ENCODE measurements around the gene MAN2B2.

MAN2B2 gene

DNA sequence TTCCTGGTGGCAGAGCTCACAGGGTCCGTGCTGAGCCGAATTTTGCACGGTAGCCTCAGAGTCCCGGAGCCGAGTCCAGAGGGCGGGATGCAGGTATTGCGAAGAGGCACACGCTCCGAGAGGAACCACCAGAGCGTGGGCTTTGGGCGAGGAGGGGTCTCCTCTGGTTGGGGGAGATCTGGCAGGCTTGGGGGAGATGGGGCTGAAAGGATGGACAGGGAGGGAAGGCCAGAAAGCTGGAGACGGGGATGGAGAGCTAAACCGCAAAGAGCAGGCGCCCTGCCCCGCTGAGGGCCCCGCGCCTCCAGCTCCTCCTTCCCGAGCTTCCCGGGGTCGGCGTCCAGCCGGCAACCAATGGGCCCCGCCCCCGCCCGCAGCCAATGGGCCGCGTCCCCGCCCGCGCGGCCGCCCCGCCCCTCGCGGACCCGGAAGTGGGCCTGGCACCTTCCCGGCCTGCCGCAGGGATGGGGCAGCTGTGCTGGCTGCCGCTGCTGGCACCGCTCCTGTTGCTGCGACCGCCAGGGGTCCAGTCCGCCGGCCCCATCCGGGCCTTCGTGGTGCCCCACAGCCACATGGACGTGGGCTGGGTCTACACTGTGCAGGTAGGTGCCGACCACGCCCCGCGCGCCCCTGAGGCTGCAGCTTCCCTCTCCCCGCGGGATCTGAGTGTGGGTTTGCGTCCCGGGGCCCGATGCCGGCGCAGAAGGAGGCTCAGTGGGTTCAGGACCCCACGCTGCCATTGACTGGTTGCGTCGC is at the start of gene MAN2B2:
TSS of gene MAN2B2 (plus strand) at position 443 of the 756 bp plus-strand sequence. CDS start at position 465, 22 bp downstream.
- DNase-seq (ENCODE audit: low spot score): peak; percentile 71

DNA sequence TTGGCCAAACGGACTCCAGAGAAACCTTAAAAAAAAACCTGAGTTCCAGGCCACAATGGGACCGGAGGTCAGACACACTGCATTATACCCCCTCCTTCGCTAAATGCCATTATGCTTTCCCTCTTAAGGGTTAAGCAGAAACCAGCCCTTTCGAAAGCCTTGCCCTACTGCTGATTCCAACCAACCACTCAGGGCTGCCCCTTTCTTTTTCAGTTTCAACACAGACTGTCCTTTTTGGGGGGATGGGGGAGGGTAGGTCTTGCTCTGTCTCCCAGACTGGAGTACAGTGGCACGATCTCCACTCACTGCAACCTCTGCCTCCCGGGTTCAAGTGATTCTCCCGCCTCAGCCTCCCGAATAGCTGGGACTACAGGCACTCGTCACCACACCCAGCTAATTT is 49.5 kb upstream of the MAN2B2 start:
- no peak for DNase-seq (ENCODE audit: low spot score)

DNA sequence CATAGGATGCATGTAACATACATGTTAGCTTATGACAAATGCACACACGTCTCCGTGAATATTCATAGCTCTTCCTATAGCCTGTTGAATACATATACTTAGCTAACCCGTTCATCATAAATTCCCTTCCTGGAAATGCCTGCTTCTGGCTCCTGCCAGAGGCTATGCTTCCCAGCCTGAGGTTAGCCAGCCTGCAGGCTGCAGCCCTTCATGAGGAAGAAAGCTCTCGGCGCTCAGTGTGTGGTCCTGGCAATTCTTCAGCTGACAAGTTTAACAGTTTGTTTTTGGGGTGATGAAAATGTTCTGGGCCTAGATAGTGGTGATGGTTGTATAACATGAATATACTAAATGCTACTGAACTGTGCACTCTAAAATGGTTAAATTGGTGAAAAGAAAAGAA is 48.8 kb upstream of the MAN2B2 start:
- no peak for DNase-seq (ENCODE audit: low spot score)

DNA sequence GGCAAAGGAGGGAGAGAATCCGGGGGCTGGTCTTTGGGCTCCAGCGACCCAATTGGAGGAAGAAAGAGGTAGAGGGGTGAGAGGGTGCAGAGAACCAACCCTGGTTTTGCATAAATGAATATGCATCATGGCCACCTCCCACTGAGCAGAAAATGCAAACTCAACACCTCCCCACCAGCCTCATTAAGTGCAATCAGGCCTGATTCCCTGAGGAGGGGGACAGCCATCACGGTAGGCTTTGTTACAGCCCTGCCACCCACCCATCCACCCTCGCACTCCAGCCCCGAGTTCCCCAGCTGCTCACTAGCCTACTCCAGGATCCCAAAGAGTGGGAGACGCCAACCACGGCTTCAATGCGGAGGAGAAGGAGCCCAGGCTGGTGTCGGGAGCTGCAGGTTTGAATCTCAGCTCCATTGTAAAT is 48.3 kb upstream of the MAN2B2 start:
- no peak for DNase-seq (ENCODE audit: low spot score)

DNA sequence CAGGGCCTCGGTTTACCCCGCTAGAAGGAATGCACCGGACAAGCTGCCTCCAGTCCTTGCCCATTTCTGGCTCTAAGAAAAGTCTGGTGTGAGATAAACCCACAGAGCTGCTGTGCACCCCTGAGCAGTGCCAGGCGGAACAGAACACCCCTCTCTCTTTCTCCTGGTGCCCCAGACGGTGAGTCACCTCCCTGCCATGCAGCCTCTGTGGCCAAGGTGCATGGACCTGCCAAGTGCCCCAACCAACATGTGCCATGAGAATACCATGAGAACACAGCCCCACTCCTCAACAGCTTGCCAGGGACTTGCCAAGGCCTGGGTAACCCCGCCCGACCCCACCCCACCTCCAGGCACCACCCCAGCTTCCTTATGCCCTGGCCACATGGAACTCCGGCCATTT is 47.7 kb upstream of the MAN2B2 start:
- no peak for DNase-seq (ENCODE audit: low spot score)

DNA sequence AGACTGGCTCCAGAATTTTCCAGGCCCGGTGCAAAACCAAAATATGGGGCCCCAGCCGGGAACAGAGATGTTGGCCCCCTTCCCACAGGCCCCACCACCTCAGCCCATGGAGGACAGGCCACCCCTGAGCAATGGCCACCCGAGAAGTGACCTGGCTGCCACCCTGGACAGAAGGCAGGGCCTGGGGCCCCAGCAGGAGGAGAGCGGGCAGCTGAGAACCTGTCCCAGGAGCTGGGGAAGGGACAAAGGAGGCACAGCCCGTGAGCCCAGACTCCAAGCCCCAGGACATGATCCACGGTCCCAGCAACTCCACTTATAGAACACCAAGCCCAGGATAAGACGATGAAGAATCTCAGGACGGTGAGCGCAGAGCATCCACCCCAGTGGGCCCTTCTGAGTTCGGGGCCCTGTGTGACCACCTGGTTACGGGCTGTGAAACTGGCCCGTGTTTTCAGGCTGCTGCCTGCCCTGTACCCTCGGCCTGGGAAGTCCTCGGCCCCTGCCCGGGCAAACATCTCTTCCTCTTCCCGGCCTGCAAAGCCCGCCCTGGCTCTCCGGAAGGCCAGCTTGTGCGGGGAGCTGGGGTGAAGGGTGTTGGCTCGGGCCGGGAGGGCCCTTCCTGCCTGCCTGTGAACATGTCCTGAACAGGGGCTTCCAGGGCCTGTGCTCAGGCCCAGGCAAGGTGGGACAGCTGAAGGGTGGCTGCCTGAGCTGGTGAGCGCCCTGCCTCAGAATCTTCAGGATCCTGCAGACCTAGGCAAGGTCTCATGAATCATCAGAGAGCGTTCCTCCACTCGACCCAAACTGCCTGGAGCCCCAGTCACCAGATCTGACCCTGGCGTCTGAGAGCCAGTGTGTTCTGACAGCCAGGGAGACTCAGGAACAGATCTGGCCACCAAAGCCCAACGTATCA is 47.0 kb upstream of the MAN2B2 start:
- DNase-seq (ENCODE audit: low spot score): no peak

DNA sequence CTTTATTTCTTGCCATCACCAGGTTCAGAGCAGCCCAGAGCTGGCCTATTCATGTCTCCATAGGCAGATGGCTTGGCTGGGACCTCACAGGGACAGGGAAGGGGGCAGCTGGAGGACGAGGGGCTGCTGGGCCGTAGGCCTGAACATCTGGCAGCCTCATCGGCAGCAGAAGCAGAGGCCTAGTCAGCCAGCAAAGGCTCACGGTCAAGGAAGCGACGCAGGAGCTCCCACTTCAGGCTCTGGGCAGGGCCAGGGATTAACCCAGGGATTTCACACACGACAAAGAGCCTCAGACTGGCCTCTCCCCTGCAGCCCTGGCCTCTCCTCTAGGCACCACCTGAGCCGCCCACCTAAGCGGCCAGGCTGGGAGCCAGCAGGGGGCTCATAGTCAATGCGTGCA is 46.0 kb upstream of the MAN2B2 start:
- DNase-seq (ENCODE audit: low spot score): no peak

DNA sequence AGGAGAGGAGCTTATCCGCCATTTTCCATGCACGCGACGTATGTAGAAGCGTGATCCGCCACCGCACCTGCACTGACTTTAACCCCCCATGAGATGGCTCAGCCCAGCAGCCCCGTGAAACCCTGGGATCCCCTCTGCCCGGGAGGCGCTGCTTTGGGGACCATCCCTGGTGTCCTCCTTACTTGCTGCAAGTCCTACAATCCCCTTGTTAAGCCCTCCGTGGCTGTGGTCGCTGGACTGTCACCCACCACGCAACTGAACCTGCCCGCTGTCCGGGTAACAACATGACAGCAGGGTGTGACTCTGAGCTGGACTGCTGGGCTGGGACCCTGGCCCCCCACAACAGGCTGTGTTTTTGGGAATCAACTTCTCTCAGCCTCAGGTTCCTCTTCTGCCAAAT is 44.7 kb upstream of the MAN2B2 start:
- DNase-seq (ENCODE audit: low spot score): no peak

DNA sequence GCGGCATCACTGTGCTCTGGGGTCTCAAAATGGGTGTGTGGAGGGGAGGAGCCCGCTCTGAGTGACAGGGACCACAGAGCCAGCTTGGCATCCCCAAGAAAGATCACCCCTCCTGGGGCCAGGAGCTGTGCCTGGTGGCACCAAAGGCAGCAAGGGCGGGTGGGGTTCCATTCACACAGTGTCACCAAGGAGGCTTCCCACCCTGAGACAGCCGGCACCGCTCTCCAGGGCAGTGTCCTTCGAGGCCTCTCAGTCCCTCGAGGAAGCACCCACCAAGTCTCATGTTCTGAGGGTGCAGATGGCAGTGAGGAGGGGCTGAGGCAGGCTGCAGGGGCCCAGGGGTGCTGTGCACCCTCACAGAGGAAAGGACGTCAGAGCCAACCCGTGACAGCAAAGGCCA is 44.0 kb upstream of the MAN2B2 start:
- DNase-seq (ENCODE audit: low spot score): no peak

DNA sequence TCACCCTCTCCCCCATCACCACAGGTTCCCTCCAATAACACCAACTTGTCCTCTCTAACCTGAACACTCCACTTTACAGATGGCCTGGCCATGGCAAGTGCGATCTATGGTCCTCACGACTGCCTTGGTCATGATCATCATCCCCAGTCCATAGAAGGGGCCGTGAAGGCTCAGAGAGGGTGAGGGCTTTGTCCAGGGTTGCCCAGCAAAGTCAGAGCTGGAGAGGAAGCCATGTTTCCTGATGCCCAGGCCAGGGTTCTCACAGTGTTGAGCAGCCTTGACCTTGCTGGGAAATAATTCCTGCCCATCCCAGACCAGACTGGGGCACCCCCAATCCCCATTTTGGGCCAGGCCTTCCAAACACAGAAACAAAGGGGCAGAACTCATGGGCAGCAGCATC is 42.9 kb upstream of the MAN2B2 start:
- DNase-seq (ENCODE audit: low spot score): no peak

DNA sequence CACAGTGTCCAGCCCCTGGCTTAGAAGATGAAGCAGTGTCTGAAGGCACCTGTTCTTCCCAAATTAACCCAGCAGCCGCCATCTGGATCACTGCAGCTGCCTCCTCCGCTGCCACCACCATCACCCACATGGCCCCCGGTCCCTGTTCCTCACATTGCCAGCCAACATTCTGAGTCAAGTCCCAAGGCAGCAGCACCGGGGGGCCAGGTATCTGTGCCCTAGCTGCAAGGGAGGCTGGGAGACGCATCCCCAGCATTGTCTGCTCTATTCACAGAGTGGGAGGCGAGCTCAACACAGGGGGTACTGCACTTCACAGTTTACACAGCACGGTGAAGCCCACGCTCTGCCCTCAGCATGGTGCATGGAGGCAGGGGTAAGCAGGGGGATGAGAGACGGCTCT is 42.3 kb upstream of the MAN2B2 start:
- DNase-seq (ENCODE audit: low spot score): no peak

DNA sequence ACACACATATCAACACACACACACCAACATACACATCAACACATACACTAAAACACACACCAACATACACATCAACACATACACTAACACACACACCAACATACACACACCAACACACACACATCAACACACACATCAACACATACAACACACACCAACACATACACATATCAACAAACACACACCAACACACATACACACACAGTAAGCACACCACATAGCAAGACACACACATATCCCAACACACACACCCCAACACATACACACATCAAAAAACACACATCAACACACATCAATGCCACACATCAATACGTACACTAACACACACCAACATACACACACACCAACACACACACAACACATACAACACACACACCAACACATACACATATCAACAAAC is 40.9 kb upstream of the MAN2B2 start:
- DNase-seq (ENCODE audit: low spot score): no peak

DNA sequence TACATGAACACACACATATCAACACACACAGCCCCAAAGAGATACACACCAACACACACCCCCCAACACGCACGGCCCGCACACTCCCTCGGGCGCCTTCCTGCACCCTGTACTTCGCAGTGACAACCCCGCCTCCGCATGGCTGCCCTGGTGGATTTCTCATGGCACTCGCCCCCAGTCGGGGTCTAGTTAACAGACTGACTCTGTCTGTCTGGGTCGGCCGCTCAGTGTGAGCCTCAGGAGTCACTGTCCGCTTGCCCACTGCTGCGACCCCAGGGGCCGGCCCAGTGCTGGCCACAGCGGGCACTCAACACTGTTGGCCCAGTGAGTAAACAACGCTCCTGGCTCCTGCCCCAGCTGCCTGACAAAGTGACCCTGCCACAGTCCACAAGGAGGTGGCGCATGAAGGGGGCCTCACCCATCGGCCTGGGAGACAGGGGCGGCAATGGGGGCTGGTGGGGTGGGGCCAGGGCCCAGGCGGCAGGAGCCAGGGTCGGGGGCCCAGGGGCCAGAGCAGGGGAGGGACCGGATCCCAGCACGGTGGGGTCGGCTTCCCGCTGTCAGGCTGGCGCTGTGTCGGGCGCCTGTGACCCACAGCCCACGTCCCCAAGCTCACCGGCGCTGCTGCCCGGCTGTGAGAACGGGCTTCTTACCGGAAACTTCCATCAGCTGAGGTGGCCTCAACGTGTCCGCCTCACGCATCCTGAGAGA is 40.2 kb upstream of the MAN2B2 start:
- DNase-seq (ENCODE audit: low spot score): no peak

DNA sequence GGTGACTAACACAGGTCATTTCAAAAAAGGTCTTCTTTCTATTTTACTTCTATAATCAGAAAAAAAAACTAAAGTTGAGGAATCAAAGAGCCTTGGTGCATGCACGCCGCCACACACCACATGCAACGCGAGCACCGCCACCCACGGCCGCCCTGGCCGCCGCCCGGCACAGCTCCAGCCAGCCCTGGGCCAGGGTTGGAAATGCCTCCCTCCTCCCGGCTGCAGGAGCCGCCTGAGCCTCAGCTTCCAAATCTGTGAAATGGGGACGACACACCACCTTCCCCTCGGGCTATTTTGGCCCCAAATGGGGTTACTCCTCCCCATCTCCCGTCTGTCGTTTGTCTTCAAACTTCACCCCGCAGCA is 39.7 kb upstream of the MAN2B2 start:
- DNase-seq (ENCODE audit: low spot score): no peak

DNA sequence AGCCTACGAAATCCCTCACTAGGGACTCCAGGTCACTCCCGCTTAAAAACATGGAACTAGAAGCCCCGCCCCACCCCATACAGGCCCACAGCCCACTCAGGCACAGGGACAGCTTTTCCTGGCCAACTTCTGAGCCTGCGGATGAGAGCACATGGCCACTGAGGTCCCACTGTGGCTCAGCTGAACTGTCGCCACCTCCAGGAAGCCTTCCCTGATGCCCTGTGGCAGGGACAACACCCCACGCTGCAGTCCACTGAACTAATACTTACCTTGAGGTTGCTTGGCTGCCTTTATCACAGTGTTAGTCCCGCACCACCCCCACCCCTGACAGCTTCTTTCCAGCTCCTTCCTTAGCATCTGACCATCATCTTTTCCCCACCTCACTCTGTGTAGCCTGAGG is 39.3 kb upstream of the MAN2B2 start:
- no peak for DNase-seq (ENCODE audit: low spot score)

DNA sequence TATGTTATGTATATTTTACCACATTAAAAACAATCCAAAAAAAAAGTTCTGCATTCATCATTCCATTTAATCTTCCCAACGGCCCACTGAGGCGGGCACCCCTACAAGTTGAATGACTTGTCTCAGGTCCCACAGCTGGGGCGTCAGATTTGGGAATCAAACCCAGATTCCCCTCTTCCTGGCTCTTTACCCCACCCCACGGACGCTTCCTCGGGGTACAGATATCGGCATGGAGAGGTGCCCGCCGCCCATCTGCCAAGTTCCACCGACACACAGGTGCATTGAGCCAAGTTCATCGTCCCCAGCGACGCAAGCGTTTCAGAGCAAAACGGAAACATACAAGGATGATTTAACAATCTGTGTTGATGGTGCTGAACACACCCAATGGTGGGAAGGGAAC is 36.9 kb upstream of the MAN2B2 start:
- DNase-seq (ENCODE audit: low spot score): peak; percentile 5

DNA sequence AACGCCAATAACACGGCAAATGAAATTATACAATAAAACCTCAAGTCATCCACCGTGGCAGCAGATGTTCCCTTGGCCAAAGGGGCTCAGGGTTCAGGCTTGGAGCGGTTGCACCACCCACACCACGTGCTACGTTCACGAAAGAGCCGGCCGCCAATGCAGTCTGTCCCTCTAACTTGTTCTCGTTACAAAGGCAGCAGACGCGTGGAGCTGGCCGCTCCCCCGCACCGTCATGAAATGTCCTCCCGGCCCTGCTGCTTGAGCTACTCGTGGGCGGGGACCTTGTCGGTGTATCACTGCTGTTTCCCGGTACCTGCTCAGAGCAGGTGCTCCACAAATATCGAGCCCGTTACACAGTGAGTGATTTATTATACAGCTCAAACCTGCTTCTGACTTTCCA is 36.4 kb upstream of the MAN2B2 start:
- peak; percentile 39 for DNase-seq (ENCODE audit: low spot score)

DNA sequence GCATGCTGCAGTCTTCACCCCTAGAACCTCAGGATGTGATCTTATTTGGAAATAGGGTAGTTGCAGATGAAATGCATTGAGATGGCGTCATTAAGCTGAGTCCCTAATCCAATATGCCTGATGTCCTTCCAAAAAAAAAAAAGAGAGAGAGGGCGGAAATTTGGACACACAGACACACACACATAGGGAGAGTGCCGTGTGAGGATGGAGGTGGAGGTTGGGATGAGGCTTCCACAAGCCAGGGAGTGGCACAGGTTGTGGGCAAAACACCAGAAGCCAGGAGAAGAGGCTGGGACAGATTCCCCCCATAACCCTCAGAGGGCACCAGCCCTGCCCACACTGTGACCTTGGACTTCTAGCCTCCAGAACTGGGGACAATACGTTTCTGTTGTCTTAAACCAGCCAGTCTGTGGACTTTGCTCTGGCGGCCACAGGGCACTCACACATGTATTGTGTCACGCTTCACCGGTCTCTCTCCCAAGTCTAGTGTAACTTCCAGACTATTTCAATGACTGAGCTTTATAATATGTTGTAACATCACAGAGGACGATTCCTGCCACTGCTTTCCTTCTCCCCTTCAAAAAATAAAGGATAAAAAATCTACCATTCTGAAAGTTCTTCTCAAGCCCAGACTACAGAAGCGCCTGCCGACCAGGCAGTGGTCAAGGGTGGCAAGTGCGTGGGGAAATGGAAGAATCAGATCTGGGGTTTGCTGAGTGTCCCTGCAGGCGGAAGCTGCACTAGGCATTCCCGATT is 35.8 kb upstream of the MAN2B2 start:
- DNase-seq (ENCODE audit: low spot score): no peak

DNA sequence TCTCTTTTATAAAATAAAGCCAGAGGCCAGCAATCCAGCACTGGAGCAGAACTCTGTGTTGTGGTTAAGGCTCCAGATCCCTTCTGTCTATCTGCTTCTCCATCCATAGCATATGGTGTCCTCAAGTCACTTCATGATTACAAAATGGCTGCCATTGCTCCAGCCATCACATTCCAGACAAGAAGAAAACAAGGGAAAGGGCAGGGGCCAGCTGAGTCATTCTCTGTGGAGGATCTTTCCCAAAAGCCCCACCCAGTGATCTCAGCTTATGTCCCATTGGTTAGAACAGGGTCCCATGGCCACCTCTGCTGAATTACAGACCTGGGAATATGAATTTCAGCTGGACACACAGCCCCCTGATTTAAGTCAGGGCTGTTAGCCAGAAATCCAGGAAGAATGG is 34.1 kb upstream of the MAN2B2 start:
- no peak for DNase-seq (ENCODE audit: low spot score)

DNA sequence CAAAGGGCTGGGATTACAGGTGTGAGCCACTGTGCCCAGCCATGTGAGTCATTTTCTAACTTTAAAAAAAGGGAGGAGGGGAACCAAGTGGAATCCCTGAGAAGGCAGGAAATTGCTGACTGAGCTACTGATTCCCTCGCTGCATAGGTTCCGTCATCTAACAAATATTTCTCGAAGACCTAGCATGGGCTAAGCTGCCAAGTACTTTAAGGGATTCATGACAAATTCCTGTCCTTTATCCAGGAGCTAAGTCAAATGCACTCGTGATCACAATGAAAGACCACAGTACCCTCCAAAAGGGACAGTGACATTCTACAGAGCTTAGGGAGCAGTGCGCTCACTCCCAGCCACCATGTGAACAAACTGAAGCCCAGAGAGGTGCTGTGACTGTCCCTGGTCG is 33.2 kb upstream of the MAN2B2 start:
- DNase-seq (ENCODE audit: low spot score): no peak

DNA sequence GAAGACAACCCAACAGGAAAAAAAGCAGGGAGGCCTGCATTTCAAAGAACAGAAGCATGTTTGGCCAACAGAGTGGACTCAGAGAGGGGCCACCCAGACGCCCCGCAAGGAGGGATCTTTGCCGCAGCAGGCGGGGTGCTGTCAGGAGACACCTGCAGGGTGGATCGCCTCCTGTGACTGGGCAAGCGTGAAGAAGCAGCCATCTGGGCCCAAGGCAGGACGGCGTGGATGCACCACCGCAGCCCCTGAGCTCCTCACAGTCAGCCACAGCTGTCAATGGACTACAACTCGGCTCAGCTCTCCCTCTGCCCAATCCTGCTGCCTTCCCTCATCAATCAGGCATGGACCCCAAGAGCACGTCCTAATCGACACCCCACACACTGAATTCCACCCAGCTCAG is 32.0 kb upstream of the MAN2B2 start:
- no peak for DNase-seq (ENCODE audit: low spot score)

DNA sequence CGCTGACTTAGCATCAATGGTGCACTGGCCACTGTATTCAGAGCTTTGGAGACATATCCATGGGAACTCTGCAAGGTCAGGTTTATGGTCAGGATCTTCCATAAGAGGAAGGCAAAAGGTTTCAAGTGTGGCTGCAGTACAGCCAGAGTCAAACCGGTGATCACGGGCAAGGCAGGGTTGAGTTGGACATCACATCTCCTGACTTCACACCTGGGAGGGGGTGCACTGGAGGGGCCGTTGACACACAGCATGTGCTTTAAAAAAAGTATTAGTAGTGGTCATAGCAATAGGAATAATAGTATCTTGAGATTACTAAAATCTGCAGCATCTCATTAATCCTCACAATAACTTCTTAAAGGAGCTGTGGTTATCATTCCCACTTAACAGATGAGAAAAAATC is 28.9 kb upstream of the MAN2B2 start:
- no peak for DNase-seq (ENCODE audit: low spot score)

Data from cerebellar cortex (tissue), 1 donor.